Esophagus muscularis mucosa (tissue), 4 donors: ENCODE results near the gene ANKRD33B. TPM values are rescaled to one million over a fixed set of nuclear protein-coding genes. Genes with fewer than 3 reads are reported as not detected.

Source experiments
- DNase-seq: peaks from one replicate; pipeline ENCODE4 v3.0.0-alpha.2; 2017; ENCODE audit errors: extremely low spot score
- H3K27ac ChIP-seq, 4 donors: fragments of 200-600 bp; sonication (generic); replicated peaks in 1 of 4; 1 replicate in 3 of 4; 2 replicates in 1 of 4; pipeline ENCODE4 v1.5.1; 2016 to 2019; ENCODE audit warnings: mild to moderate bottlenecking in 1 of 4
- H3K27me3 ChIP-seq, 4 donors: fragments of 200-600 bp; sonication (generic); one replicate each; pipeline versions ENCODE4 v1.5.1 to v1.6.0; 2016 to 2019
- H3K36me3 ChIP-seq, 4 donors: fragments of 200-600 bp; sonication (generic); one replicate each; pipeline ENCODE4 v1.5.1; 2016 to 2019
- H3K4me1 ChIP-seq, 4 donors: fragments of 200-600 bp; sonication (generic); one replicate each; pipeline ENCODE4 v1.5.1; 2016 to 2019
- H3K4me3 ChIP-seq, 4 donors: fragments of 200-600 bp; sonication (generic); 1 replicate in 2 of 4; 2 replicates in 2 of 4; pipeline ENCODE4 v1.5.1; 2016 to 2019; ENCODE audit warnings: mild to moderate bottlenecking in 4 of 4, moderate library complexity in 1 of 4
- H3K9me3 ChIP-seq, 4 donors: fragments of 200-600 bp; sonication (generic); 1 replicate in 3 of 4; 2 replicates in 1 of 4; pipeline ENCODE4 v1.5.1; 2016 to 2019
- CTCF ChIP-seq, 3 experiments: fragments of 200-600 bp in 2 of 3; fragments of 450-650 bp in 1 of 3; sonication (generic) in 2 of 3; IDR thresholded peaks; one replicate each; pipeline ENCODE4 v1.5.1; 2017 to 2019; ENCODE audit warnings: antibody characterized with exemption in 3 of 3, mild to moderate bottlenecking in 2 of 3, moderate library complexity in 1 of 3
- EP300 ChIP-seq: sonication (generic); formaldehyde crosslinking; IDR thresholded peaks from one replicate; pipeline ENCODE4 v1.6.1; 2017; ENCODE audit warnings: antibody characterized with exemption
- POLR2A ChIP-seq: fragments of 450-650 bp; IDR thresholded peaks from one replicate; pipeline ENCODE4 v1.6.1; 2017; ENCODE audit warnings: antibody characterized with exemption, moderate library complexity, mild to moderate bottlenecking, low read depth
- POLR2AphosphoS5 ChIP-seq, 2 donors: sonication (generic); formaldehyde crosslinking; IDR thresholded peaks; one replicate each; pipeline ENCODE4 v1.6.1; 2017; ENCODE audit warnings: antibody characterized with exemption in 2 of 2
- WGBS: methylation state at CpG from one replicate; pipeline ENCODE4 v1.1.5; 2018; 5-methylcytosine and 5-hydroxymethylcytosine counted together
- intact Hi-C: fragments of 100-400 bp; cut with DNase I; formaldehyde crosslinking; loops from one replicate; pipeline ENCODE4 v1.15.1; 2023
- total RNA-seq, 4 donors: library from RNA; depleted of rRNA; stranded (reverse); fragments of >200 nt; gene quantifications; one replicate each; pipeline versions ENCODE4 v1.1.0 to v1.2.1, GENCODE V29; 2016

ANKRD33B gene
- total RNA-seq, 4 donors from 2014 or later: 4.6 to 8.2 (median 6.7) TPM

GRCh38 chr5:10550222-10550995 lies 13.5 kb upstream of the ANKRD33B start:
- Histone ChIP-seq H3K9me3 (no peaks in the 10 kb centered on the region), H3K27me3 (peaks cover 0 to 23% (median 0%) of the 10 kb centered on the region in 4 donors), H3K36me3 (no peaks in the 10 kb centered on the region), H3K4me3 (no peak overlapping the region), H3K4me1 (peaks cover 0 to 7% (median 5%) of the 10 kb centered on the region in 4 donors), H3K27ac (peak overlapping the region in 3 of 4 donors; percentile 9 to 65 (median 49))
- intact Hi-C loops: no loop called here
- no peak for TF ChIP-seq POLR2A
- no peak for TF ChIP-seq EP300
- TF ChIP-seq CTCF (IDR thresholded peaks at IDR 0.05): no peak
- WGBS: 82% methylated on average over 10 of the region's 10 CpGs
- DNase-seq: no peak

GRCh38 chr5:10551782-10552138 lies 12.1 kb upstream of the ANKRD33B start:
- H3K9me3 ChIP-seq: no peaks in the 10 kb centered on the region
- H3K36me3 ChIP-seq: no peaks in the 10 kb centered on the region
- peaks cover 0 to 10% (median 6%) of the 10 kb centered on the region in 4 donors for H3K4me1 ChIP-seq
- H3K4me3 ChIP-seq: no peak overlapping the region
- no peak for TF ChIP-seq POLR2AphosphoS5 (IDR thresholded peaks at IDR 0.05)
- DNase-seq: no peak
- intact Hi-C loops: no loop called here
- 87% methylated on average over 3 of the region's 3 CpGs for WGBS
- peaks cover 0 to 33% (median 0%) of the 10 kb centered on the region in 4 donors for H3K27me3 ChIP-seq
- H3K27ac ChIP-seq: peak overlapping the region in 3 of 4 donors; percentile 46 to 72 (median 54)

- TF ChIP-seq POLR2A (no peak), EP300 (no peak)
- Histone ChIP-seq H3K36me3 (no peaks in the 10 kb centered on the region), H3K27ac (peak overlapping the region in 3 of 4 donors; percentile 19 to 72 (median 54)), H3K4me1 (peaks cover 0 to 17% (median 6%) of the 10 kb centered on the region in 4 donors), H3K27me3 (peaks cover 0 to 35% (median 0%) of the 10 kb centered on the region in 4 donors), H3K9me3 (no peaks in the 10 kb centered on the region), H3K4me3 (no peak overlapping the region)
- intact Hi-C loops: no loop called here
- WGBS: 80% methylated on average over 14 of the region's 14 CpGs
- DNase-seq: no peak
These were observed 11.4 kb upstream of the ANKRD33B start for GRCh38 chr5:10552183-10553143.

- no peak for DNase-seq
- H3K27me3 ChIP-seq: peaks cover 0 to 39% (median 0%) of the 10 kb centered on the region in 4 donors
- 87% methylated on average over 3 of the region's 7 CpGs for WGBS
These were observed 10.4 kb upstream of the ANKRD33B start for GRCh38 chr5:10553476-10553875.

GRCh38 chr5:10555277-10555684 lies 8.6 kb upstream of the ANKRD33B start:
- Histone ChIP-seq H3K27ac (no peak overlapping the region), H3K27me3 (peaks cover 0 to 39% (median 0%) of the 10 kb centered on the region in 4 donors), H3K4me3 (no peak overlapping the region), H3K9me3 (no peaks in the 10 kb centered on the region), H3K4me1 (peaks cover 0 to 18% (median 8%) of the 10 kb centered on the region in 4 donors), H3K36me3 (no peaks in the 10 kb centered on the region)
- TF ChIP-seq POLR2AphosphoS5 (IDR thresholded peaks at IDR 0.05) (no peak), CTCF (IDR thresholded peaks at IDR 0.05) (no peak), EP300 (no peak), POLR2A (no peak)
- no peak for DNase-seq
- intact Hi-C loops: no loop called here
- whole genome bisulfite sequencing: 58% methylated on average over 8 of the region's 8 CpGs

More at GRCh38 chr5:10553476-10553875, 10.4 kb upstream of the ANKRD33B start:
- no peak overlapping the region for H3K27ac ChIP-seq
- H3K9me3 ChIP-seq: no peaks in the 10 kb centered on the region
- H3K4me3 ChIP-seq: no peak overlapping the region
- H3K36me3 ChIP-seq: no peaks in the 10 kb centered on the region
- TF ChIP-seq EP300 (no peak), CTCF (IDR thresholded peaks at IDR 0.05) (no peak), POLR2A (no peak), POLR2AphosphoS5 (IDR thresholded peaks at IDR 0.05) (no peak)
- H3K4me1 ChIP-seq: peaks cover 0 to 18% (median 8%) of the 10 kb centered on the region in 4 donors
- intact Hi-C loops: no loop called here
